Measurements from ENCODE around the gene PLCL2.

PLCL2 gene

DNA sequence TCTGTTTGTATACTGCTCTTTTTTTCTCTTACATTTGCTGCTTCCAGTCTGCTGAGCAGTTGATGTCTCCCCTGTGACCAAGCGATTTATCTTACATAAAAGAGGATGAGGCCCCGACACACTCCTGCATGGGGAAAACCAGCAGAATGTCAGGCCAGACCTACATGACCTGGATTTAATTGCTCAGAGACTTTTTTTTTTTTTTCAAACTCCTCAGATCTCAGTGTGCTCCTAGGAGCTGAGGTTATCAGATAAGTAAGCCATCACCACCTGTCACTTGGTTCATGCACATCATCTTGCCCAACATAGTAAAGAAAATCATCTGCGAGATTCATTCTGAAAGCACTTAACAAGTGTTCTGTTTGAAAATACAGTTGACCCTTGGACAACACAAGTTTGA, 163.1 kb downstream of the PLCL2 start:
- no peak overlapping the region for H2AFZ ChIP-seq (ENCODE audit: low read depth, low read length, severe bottlenecking)
- H3K4me2 ChIP-seq (ENCODE audit: low read depth, low read length, poor library complexity, severe bottlenecking): no peak overlapping the region
- no peaks in the 10 kb centered on the region for H3K27me3 ChIP-seq (ENCODE audit: low read length)
- no peaks in the 10 kb centered on the region for H3K9me3 ChIP-seq (ENCODE audit: insufficient read depth, low read length)
- H3K9ac ChIP-seq (ENCODE audit: low read length): no peak overlapping the region
- no peaks in the 10 kb centered on the region for H3K79me2 ChIP-seq (ENCODE audit: insufficient read depth, low read length)
- no peaks in the 10 kb centered on the region for H4K20me1 ChIP-seq (ENCODE audit: low read depth, low read length)
- TF ChIP-seq CTCF (IDR thresholded peaks at IDR 0.05; ENCODE audit: insufficient read depth, low read length, poor library complexity, severe bottlenecking): no peak
- no peak for TF ChIP-seq EZH2phosphoT487 (conservative IDR thresholded peaks at IDR 0.05; ENCODE audit: low read length)
- H3K27ac ChIP-seq (ENCODE audit: low read depth, low read length): no peak overlapping the region
- H3K36me3 ChIP-seq (ENCODE audit: low read length): no peaks in the 10 kb centered on the region
- no peaks in the 10 kb centered on the region for H3F3A ChIP-seq (ENCODE audit: insufficient read depth)
- no peaks in the 10 kb centered on the region for H3K9me2 ChIP-seq (replicated peaks; ENCODE audit: insufficient read depth, low read length)
- H3K4me3 ChIP-seq (ENCODE audit: insufficient read depth, low read length, poor library complexity, severe bottlenecking): no peak overlapping the region

- Histone ChIP-seq H3K79me2 (ENCODE audit: insufficient read depth, low read length) (no peaks in the 10 kb centered on the region), H3K4me3 (ENCODE audit: insufficient read depth, low read length, poor library complexity, severe bottlenecking) (no peak overlapping the region), H3K27me3 (ENCODE audit: low read length) (no peaks in the 10 kb centered on the region), H3K9ac (ENCODE audit: low read length) (no peak overlapping the region), H3K4me2 (ENCODE audit: low read depth, low read length, poor library complexity, severe bottlenecking) (no peak overlapping the region), H3K9me3 (ENCODE audit: insufficient read depth, low read length) (no peaks in the 10 kb centered on the region), H3K27ac (ENCODE audit: low read depth, low read length) (no peak overlapping the region), H3K36me3 (ENCODE audit: low read length) (no peaks in the 10 kb centered on the region), H4K20me1 (ENCODE audit: low read depth, low read length) (no peaks in the 10 kb centered on the region), H3F3A (ENCODE audit: insufficient read depth) (no peaks in the 10 kb centered on the region), H3K9me2 (replicated peaks; ENCODE audit: insufficient read depth, low read length) (no peaks in the 10 kb centered on the region), H2AFZ (ENCODE audit: low read depth, low read length, severe bottlenecking) (no peak overlapping the region)
- TF ChIP-seq CTCF (IDR thresholded peaks at IDR 0.05; ENCODE audit: insufficient read depth, low read length, poor library complexity, severe bottlenecking) (no peak), EZH2phosphoT487 (conservative IDR thresholded peaks at IDR 0.05; ENCODE audit: low read length) (no peak)
Measured at GRCh38 chr3:17050071-17050470, 165.3 kb downstream of the PLCL2 start.

- no peaks in the 10 kb centered on the region for H3K79me2 ChIP-seq (ENCODE audit: insufficient read depth, low read length)
- H3F3A ChIP-seq (ENCODE audit: insufficient read depth): no peaks in the 10 kb centered on the region
- no peak overlapping the region for H3K4me2 ChIP-seq (ENCODE audit: low read depth, low read length, poor library complexity, severe bottlenecking)
- no peaks in the 10 kb centered on the region for H3K9me3 ChIP-seq (ENCODE audit: insufficient read depth, low read length)
- H3K9me2 ChIP-seq (replicated peaks; ENCODE audit: insufficient read depth, low read length): no peaks in the 10 kb centered on the region
- H3K27ac ChIP-seq (ENCODE audit: low read depth, low read length): no peak overlapping the region
- H3K36me3 ChIP-seq (ENCODE audit: low read length): no peaks in the 10 kb centered on the region
- no peak overlapping the region for H3K9ac ChIP-seq (ENCODE audit: low read length)
- no peaks in the 10 kb centered on the region for H4K20me1 ChIP-seq (ENCODE audit: low read depth, low read length)
- no peak overlapping the region for H2AFZ ChIP-seq (ENCODE audit: low read depth, low read length, severe bottlenecking)
- no peaks in the 10 kb centered on the region for H3K27me3 ChIP-seq (ENCODE audit: low read length)
- no peak overlapping the region for H3K4me3 ChIP-seq (ENCODE audit: insufficient read depth, low read length, poor library complexity, severe bottlenecking)
- TF ChIP-seq EZH2phosphoT487 (conservative IDR thresholded peaks at IDR 0.05; ENCODE audit: low read length): no peak
- no peak for TF ChIP-seq CTCF (IDR thresholded peaks at IDR 0.05; ENCODE audit: insufficient read depth, low read length, poor library complexity, severe bottlenecking)
Measured at GRCh38 chr3:17050506-17050905, 165.8 kb downstream of the PLCL2 start.

DNA sequence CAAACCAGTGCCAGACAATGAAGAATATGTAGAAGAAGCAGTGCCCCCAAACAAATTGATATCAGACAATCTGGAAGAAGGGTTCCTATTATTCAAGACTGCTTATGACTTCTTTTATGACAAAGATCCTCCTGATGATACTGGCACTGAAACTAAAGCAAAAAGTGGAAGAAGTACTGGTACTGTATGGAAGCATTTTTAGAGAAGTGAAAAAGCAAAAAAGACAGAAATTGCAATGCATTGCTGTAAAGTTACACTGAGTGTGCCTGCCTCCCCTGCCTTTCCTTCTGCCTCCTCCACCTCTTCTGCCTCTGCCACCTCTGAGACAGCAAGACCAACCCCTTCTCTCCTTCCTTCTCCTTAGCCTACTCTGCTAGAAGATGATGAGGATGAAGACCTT, 167.6 kb downstream of the PLCL2 start:
- TF ChIP-seq EZH2phosphoT487 (conservative IDR thresholded peaks at IDR 0.05; ENCODE audit: low read length): no peak
- no peak for TF ChIP-seq CTCF (IDR thresholded peaks at IDR 0.05; ENCODE audit: insufficient read depth, low read length, poor library complexity, severe bottlenecking)
- no peaks in the 10 kb centered on the region for H3K27me3 ChIP-seq (ENCODE audit: low read length)
- no peaks in the 10 kb centered on the region for H4K20me1 ChIP-seq (ENCODE audit: low read depth, low read length)
- H3K36me3 ChIP-seq (ENCODE audit: low read length): no peaks in the 10 kb centered on the region
- no peak overlapping the region for H3K4me2 ChIP-seq (ENCODE audit: low read depth, low read length, poor library complexity, severe bottlenecking)
- no peaks in the 10 kb centered on the region for H3K9me2 ChIP-seq (replicated peaks; ENCODE audit: insufficient read depth, low read length)
- no peak overlapping the region for H3K27ac ChIP-seq (ENCODE audit: low read depth, low read length)
- H3F3A ChIP-seq (ENCODE audit: insufficient read depth): no peaks in the 10 kb centered on the region
- no peak overlapping the region for H2AFZ ChIP-seq (ENCODE audit: low read depth, low read length, severe bottlenecking)
- no peak overlapping the region for H3K9ac ChIP-seq (ENCODE audit: low read length)
- H3K9me3 ChIP-seq (ENCODE audit: insufficient read depth, low read length): no peaks in the 10 kb centered on the region
- no peaks in the 10 kb centered on the region for H3K79me2 ChIP-seq (ENCODE audit: insufficient read depth, low read length)
- no peak overlapping the region for H3K4me3 ChIP-seq (ENCODE audit: insufficient read depth, low read length, poor library complexity, severe bottlenecking)

All from SU-DHL-6 (cell line).